Putamen (tissue), 1 donor: ENCODE measurements around the gene TSPAN17.

ENCODE experiments used
- DNase-seq: peaks from one replicate; pipeline ENCODE4 v3.0.0-alpha.2; 2016; ENCODE audit warnings: low spot score

TSPAN17 gene

DNA sequence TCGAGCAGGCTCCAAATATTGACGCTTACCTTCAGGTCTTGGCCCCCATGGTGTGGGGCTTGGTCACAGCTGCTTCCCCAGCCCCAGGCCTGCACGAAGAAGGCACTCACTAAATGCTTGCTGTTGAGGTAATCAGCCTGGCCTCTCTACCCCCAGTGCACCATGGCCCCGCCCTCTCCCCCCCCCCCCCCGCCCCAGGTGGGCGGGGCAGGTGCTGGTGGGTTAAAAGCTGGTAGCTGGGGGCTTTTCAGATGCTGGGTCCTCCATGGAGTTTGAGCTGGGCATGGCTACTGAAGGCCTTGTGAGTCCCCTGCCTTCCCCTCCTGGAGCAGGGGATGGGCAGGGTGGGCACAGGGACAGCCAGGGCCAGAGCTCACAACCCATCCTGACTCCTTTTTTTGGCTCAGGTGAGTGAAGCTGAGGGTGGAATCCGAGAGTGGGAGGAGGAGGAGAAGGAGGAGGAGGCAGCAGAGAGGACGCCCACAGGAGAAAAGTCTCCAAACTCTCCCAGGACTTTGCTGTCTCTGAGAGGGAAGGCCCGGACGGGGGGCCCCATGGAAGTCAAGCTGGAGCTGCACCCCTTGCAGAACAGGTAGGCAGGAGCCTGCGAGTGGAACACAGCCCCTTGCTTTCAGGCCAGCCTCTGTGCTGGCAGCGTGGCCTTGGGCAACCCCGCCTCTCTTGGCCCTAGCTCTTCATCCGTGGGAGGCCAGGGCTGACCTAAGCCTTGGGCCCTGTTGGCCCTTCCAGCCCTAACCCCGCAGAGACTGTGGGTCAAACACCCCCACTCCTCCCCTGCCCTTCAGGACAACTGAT lies 4.4 kb upstream of the TSPAN17 start:
- no peak for DNase-seq

DNA sequence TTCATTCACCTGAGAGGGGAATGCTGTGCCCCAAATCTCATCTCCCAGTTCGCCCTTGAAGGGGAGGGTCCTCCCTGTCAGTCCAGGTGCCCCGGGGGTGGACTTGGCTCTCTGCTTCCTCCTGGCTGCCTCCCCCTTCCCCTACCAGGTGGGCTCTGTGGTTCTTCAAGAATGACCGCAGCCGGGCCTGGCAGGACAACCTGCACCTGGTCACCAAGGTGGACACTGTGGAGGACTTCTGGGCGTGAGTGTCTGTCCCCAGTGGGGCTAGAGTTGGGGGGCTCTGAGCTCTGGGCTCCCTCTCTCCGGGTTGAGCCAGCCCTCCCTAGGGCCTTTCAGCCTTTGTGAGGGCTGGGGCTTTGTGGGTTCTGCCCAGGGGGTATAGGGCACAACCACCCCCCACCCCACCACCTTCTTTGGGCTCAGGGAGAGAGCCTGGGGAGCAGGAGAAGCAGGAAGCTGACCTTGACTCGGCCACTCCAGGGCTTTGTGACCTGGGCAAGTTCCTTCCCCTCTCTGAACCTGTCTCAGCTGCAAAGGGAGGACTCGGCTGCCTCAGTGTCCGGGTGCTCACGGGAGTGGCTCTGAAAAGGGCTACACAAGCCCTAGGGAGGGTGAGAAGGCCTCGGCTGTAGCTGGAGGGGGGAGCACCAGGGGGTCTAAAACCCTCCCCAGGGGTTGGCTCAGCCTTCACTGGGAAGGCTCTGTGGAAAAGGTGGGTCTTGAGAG lies 3.6 kb upstream of the TSPAN17 start:
- no peak for DNase-seq

DNA sequence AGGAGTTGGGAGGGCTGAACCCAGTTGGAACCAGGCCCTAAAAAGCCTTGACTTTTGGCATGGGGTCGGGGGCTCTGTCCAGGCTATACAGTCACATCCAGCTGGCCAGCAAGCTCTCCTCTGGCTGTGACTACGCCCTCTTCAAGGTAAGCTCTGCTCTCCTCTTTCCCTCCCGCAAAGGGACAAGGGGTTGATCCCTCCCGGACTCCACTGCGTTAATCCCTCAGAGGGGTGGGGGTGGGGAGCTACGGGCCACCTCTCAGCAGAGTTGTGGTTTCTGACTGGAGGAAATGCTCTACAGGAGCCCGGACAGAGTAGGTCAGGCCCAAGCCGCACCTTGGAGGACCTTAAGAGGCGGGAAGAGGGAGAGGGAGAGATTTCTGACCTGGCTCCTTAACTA lies 3.0 kb upstream of the TSPAN17 start:
- no peak for DNase-seq

- no peak for DNase-seq
Measured at GRCh38 chr5:176644878-176645670, 2.2 kb upstream of the TSPAN17 start.

- no peak for DNase-seq
Measured at GRCh38 chr5:176646049-176646706, 1.1 kb upstream of the TSPAN17 start.

DNA sequence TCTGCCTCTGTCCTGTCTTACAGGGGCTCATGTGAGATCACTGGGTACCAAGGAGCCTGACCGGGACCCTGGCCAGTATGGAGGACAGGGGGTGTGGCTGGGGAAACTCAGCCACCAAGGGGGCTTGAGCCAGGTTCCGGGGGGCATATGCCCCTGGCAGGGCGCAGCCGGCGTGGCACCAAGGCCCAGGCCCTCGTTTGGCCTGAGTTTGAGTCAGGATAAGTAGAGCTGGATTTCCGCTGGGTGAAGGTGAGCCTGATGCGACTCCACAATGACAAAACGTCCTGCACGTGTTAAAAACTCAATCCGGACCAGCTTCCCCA lies 616 bp upstream of the TSPAN17 start:
- no peak for DNase-seq

DNA sequence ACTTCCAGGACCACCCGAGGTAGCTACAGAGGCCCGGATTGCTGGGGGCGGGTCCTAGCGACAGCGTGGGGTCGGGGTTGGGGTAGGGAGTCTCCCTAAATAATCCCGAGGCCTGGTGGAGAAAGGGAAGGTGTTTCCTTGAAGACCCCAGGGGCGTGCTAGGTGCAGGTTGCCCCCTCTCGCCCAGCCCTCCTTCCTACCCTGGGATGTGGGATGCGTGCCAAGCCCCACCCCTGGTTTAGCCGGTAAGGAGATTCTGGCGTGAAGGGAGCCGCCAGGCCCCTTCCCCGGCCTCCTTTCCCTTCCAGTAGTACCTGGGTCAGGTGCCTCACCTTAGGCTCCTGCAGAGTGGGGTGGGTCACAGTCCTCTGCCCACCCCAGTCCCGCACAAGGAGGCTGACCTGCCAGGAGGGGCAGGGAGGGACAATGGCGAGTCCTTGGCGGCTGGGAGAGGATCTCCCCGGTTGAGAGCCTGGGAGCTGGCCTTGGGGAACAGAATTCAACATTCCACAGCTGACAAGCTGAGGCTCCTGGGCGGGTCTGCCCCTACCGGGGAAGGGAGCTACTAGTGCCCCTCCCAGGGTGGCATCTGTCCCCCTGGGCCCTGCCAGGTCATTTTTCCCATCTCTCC lies 674 bp downstream of the TSPAN17 start:
- no peak for DNase-seq

DNA sequence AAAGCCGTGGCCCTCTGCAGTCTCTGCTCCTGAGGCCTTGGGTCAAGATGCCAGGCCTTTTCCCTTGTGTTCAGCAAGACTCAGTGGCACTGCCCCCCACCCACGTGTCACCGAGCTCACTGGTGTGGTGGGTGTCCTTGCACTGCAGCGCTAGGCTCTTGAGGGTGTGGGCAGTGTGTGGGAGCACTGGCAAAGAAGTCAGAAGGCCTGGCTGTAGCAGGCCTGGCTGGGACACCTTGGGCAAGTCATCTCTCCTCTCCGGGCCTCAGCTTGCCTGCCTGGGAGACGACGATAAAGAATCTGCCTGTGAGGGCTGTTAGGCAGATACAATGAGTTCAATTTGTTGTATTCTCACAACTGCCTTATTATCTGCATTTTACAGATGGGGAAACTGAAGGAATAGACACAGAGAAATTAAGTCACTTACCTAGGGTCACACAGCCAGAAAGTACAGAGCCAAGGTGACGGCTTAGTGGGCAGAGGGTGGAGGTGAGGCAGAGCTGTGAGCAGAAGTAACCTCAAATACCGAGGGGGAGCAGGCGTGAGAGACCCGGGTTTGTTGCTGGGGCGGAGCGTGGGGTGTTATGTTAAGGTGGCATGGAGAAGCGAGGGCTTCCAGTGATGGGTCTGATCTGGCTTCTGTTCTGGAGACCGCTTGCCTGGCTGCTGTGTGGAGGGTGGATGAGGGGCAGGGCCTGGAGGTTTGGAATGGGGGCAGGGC lies 1.4 kb downstream of the TSPAN17 start:
- no peak for DNase-seq

GRCh38 chr5:176650354-176650884 lies 3.1 kb downstream of the TSPAN17 start:
- no peak for DNase-seq

DNA sequence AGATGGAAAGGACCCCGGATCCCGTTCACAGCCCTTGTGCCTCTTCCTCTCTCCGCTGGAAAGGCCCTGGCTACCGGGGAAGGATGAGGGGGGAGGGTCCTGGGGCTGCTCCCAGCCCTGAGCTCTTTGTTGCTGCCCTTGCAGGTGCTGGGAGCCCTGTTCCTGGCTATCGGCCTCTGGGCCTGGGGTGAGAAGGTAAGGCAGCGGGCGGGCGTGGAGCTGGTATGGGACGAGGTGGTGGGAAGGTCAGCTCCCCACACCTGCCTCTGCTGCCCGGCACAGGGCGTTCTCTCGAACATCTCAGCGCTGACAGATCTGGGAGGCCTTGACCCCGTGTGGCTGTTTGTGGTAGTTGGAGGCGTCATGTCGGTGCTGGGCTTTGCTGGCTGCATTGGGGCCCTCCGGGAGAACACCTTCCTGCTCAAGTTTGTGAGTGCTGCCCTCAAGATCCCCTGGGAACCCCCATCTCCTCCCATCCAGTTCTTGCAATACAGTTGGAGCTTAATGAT lies 4.2 kb downstream of the TSPAN17 start:
- DNase-seq = no peak

DNA sequence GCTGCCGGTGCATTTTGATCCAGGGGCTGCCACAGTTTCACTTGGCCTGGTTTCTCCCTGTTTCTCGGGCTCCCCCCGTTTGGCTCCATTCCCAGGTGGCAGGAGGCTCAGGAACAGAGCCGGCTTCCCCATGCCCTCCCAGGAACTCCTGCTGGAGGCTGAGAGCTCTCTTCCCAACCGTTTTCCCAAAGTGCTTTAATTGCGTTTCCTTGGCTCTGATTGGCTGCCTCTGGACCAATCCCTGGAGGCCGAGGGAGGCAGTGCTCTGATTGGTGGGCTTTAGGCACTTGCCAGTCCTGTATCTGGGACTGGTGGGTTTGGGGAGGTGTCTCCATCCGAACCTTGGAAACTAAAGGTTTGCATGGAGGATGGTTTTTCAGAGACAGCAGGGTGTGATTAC lies 4.9 kb downstream of the TSPAN17 start:
- DNase-seq = no peak

- no peak for DNase-seq
Measured at GRCh38 chr5:176653401-176654385, 6.4 kb downstream of the TSPAN17 start.

GRCh38 chr5:176654856-176655255 lies 7.6 kb downstream of the TSPAN17 start:
- DNase-seq = no peak

DNA sequence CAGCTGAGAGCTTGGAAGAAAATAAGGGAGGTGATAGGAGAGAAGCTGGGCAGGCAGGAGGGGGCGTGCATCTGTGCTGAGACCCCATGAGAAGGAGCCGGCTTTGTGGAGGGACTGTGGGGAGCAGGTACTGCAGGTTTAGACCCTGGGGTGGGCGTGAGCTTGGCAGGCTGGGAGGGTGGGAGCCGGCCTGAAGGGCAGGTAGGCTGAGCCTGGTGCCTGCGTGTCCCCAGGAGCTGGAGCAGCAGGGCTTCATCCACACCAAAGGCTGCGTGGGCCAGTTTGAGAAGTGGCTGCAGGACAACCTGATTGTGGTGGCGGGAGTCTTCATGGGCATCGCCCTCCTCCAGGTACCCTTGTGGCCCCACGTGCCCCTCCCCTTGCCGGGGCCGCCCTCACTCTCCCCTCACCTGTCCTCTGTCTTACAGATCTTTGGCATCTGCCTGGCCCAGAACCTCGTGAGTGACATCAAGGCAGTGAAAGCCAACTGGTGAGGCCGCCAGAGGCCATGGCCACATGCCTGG lies 9.2 kb downstream of the TSPAN17 start:
- no peak for DNase-seq

- DNase-seq = peak; percentile 68
Measured at GRCh38 chr5:176658007-176658599, 10.8 kb downstream of the TSPAN17 start.

- no peak for DNase-seq
Measured at GRCh38 chr5:176658817-176659511, 11.7 kb downstream of the TSPAN17 start.

- DNase-seq = no peak
Measured at GRCh38 chr5:176659512-176659839, 12.2 kb downstream of the TSPAN17 start.

GRCh38 chr5:176659860-176660461 lies 12.7 kb downstream of the TSPAN17 start:
- no peak for DNase-seq
